Effector memory CD4-positive, alpha-beta T cell (primary cell): Measurements from ENCODE around the gene PIEZO1.
"Not testable (repeated sequence)": the region's sequence is repeated elsewhere in the genome, so short reads cannot be mapped to it uniquely, and the experiment has no call there.

ENCODE experiments used
- DNase-seq, 3 donors: peaks; one replicate each; pipeline ENCODE4 v3.0.0-alpha.2; 2020
- H3K27ac ChIP-seq: 2 replicates; pipeline ENCODE4 v1.7.0; 2013; ENCODE audit warnings: mild to moderate bottlenecking, low read length, moderate library complexity; ENCODE audit not compliant: insufficient read depth, poor library complexity, severe bottlenecking
- H3K27me3 ChIP-seq: replicated peaks from 2 replicates; pipeline ENCODE4 v1.7.0; 2013; ENCODE audit warnings: mild to moderate bottlenecking, low read length; ENCODE audit not compliant: insufficient read depth, control insufficient read depth, poor library complexity, severe bottlenecking
- H3K36me3 ChIP-seq: 2 replicates; pipeline ENCODE4 v1.7.0; 2013; ENCODE audit warnings: mild to moderate bottlenecking, low read length, moderate library complexity; ENCODE audit not compliant: control insufficient read depth, insufficient read depth
- H3K4me1 ChIP-seq: 2 replicates; pipeline ENCODE4 v1.7.0; 2013; ENCODE audit warnings: low read length, mild to moderate bottlenecking; ENCODE audit not compliant: control insufficient read depth, insufficient read depth, poor library complexity, severe bottlenecking
- H3K4me3 ChIP-seq: 2 replicates; pipeline ENCODE4 v1.7.0; 2013; ENCODE audit warnings: low read length, low read depth, mild to moderate bottlenecking; ENCODE audit not compliant: insufficient read depth, poor library complexity, severe bottlenecking
- H3K9me3 ChIP-seq: 2 replicates; pipeline ENCODE4 v1.7.0; 2013; ENCODE audit warnings: mild to moderate bottlenecking, low read length, moderate library complexity; ENCODE audit not compliant: control insufficient read depth

Gene PIEZO1

GRCh38 chr16:88826070-88826840, 41.2 kb upstream of the PIEZO1 start:
- no peak for DNase-seq
- no peaks in the 10 kb centered on the region for H3K27me3 ChIP-seq
- peaks cover 9% of the 10 kb centered on the region for H3K36me3 ChIP-seq
- H3K4me1 ChIP-seq, result no peaks in the 10 kb centered on the region
- no peak overlapping the region for H3K4me3 ChIP-seq
- no peaks in the 10 kb centered on the region for H3K9me3 ChIP-seq
- H3K27ac ChIP-seq, result no peak overlapping the region

GRCh38 chr16:88825146-88825545, 40.1 kb upstream of the PIEZO1 start:
- H3K27ac ChIP-seq, result no peak overlapping the region
- no peak for DNase-seq
- H3K36me3 ChIP-seq, result peaks cover 9% of the 10 kb centered on the region
- no peak overlapping the region for H3K4me3 ChIP-seq
- H3K4me1 ChIP-seq, result no peaks in the 10 kb centered on the region
- H3K9me3 ChIP-seq, result no peaks in the 10 kb centered on the region
- no peaks in the 10 kb centered on the region for H3K27me3 ChIP-seq

GRCh38 chr16:88824256-88825077, 39.4 kb upstream of the PIEZO1 start:
- Histone ChIP-seq H3K4me3 (no peak overlapping the region), H3K4me1 (no peaks in the 10 kb centered on the region), H3K27ac (no peak overlapping the region), H3K9me3 (no peaks in the 10 kb centered on the region), H3K27me3 (no peaks in the 10 kb centered on the region), H3K36me3 (peaks cover 9% of the 10 kb centered on the region)
- no peak for DNase-seq

DNA sequence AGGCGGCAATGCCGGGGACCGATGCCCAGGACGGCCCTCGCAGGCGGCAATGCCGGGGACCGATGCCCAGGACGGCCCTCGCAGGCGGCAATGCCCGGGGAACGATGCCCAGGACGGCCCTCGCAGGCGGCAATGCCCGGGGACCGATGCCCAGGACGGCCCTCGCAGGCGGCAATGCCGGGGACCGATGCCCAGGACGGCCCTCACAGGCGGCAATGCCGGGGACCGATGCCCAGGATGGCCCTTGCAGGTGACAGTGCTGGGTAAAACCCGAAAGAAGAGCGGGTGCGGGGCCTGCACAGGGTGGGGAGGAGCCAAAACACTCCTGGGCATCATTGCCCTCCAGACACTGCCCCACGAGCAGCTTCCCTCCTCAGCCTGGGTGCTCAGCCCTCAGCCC, 38.6 kb upstream of the PIEZO1 start:
- DNase-seq, H3K9me3 ChIP-seq, H3K4me1 ChIP-seq, H3K27me3 ChIP-seq, H3K36me3 ChIP-seq, H3K4me3 ChIP-seq, H3K27ac ChIP-seq: not testable (repeated sequence)

- H3K36me3 ChIP-seq, result peaks cover 9% of the 10 kb centered on the region
- no peaks in the 10 kb centered on the region for H3K27me3 ChIP-seq
- H3K27ac ChIP-seq, result no peak overlapping the region
- H3K4me1 ChIP-seq, result no peaks in the 10 kb centered on the region
- H3K4me3 ChIP-seq, result no peak overlapping the region
- DNase-seq, result no peak
- no peaks in the 10 kb centered on the region for H3K9me3 ChIP-seq
These were observed 37.4 kb upstream of the PIEZO1 start for GRCh38 chr16:88822281-88823040.

GRCh38 chr16:88821168-88821850, 36.3 kb upstream of the PIEZO1 start:
- no peak for DNase-seq
- peaks cover 5% of the 10 kb centered on the region for H3K36me3 ChIP-seq
- no peaks in the 10 kb centered on the region for H3K4me1 ChIP-seq
- H3K4me3 ChIP-seq, result no peak overlapping the region
- no peaks in the 10 kb centered on the region for H3K27me3 ChIP-seq
- no peak overlapping the region for H3K27ac ChIP-seq
- H3K9me3 ChIP-seq, result no peaks in the 10 kb centered on the region

DNA sequence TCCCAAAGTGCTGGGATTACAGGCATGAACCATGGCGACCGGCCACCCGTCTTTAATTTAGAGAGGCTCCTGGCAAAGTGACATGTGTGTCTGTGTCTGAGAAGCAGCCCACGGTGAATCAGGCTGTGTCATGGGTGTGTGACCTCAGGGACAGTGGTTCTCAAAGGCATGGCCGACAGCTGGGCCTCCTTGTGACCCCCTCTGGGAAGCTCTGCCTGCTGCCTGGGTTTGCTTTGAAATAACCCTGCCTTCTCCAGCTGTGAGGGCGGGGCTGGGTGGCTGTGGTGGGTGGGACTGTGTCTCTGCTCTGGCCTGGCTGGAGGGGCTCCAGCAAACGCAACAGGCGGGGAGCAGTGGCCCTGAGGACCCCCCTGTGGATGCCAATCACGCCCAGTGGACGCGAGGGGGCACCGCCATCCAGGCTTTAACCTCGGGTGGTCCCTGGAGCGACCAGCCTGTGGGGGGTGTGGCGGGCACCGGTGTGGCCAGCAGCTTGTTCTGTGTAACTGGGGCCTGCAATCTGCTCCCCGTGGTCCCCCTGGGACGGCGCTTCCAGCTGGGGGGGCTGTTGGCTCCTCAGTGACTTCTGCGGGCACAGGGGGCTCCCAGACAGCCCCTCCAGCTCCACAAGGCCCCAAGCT, 35.5 kb upstream of the PIEZO1 start:
- no peaks in the 10 kb centered on the region for H3K27me3 ChIP-seq
- no peaks in the 10 kb centered on the region for H3K9me3 ChIP-seq
- H3K4me1 ChIP-seq, result no peaks in the 10 kb centered on the region
- no peak for DNase-seq
- H3K36me3 ChIP-seq, result peaks cover 5% of the 10 kb centered on the region
- no peak overlapping the region for H3K4me3 ChIP-seq
- H3K27ac ChIP-seq, result no peak overlapping the region

DNA sequence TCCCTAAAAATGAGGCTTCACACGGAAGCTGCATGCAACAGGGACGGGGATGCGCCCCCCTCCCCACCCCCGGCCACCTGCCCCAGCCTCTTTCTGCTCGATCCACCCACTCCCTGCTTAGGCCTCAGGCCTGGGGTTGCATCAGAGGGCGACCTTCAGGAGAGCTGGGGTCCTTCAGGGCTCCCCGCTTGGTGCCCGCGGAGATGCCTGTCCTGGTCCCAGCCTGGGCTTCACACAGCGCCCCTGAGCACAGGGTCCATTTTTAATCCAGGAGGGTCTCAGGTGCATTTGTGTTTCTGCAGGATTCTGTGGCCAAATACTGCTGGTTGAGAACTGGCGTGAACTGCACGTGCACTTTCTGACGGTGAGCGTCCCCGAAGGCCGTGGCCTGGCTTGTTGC, 34.1 kb upstream of the PIEZO1 start:
- H3K4me3 ChIP-seq, result no peak overlapping the region
- H3K27me3 ChIP-seq, result no peaks in the 10 kb centered on the region
- H3K9me3 ChIP-seq, result no peaks in the 10 kb centered on the region
- DNase-seq, result no peak
- no peak overlapping the region for H3K27ac ChIP-seq
- no peaks in the 10 kb centered on the region for H3K4me1 ChIP-seq
- peaks cover 5% of the 10 kb centered on the region for H3K36me3 ChIP-seq

DNA sequence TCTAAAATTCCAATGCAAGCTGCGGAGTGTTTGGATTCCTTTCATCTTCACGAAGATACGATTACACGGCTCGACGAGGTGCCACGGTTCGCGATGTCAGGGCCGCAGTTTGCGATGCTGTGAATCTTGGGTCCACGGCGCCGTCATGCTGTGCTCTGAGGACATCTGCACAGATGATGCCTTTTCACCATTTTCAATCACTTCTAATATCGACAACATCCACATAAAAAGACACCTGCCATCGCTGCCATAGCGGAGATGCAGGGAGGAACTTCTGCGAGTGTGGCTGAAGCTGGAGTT, 33.5 kb upstream of the PIEZO1 start:
- no peaks in the 10 kb centered on the region for H3K9me3 ChIP-seq
- DNase-seq, result no peak
- no peak overlapping the region for H3K27ac ChIP-seq
- H3K27me3 ChIP-seq, result no peaks in the 10 kb centered on the region
- peaks cover 5% of the 10 kb centered on the region for H3K36me3 ChIP-seq
- H3K4me3 ChIP-seq, result no peak overlapping the region
- no peaks in the 10 kb centered on the region for H3K4me1 ChIP-seq
